MCF 10A (cell line): ENCODE data around the gene DCBLD1. TPM values are rescaled to one million over a fixed set of nuclear protein-coding genes. Genes with fewer than 3 reads are reported as not detected.
"Not testable (repeated sequence)": the region's sequence is repeated elsewhere in the genome, so short reads cannot be mapped to it uniquely, and the experiment has no call there.

Experiments
- BruUV-seq: library from RNA; stranded (reverse); fragments of 400-500 nt; replicated peaks from 2 replicates; lab custom pipeline; 2021; lab: Mats Ljungman, UMichigan
- CTCF ChIA-PET: fragments of 300-600 bp; sonication (Branson Sonifier 250); formaldehyde crosslinking; extraction: SDS; loops from one replicate; lab custom pipeline; 2021; ENCODE audit warnings: antibody characterized with exemption, inconsistent platforms; lab: Yijun Ruan, JAX
- POLR2A ChIA-PET: fragments of 300-600, 350-650 bp; sonication (Branson Sonifier 250); formaldehyde crosslinking; extraction: SDS; loops from one replicate; lab custom pipeline; 2020; ENCODE audit warnings: antibody characterized with exemption, inconsistent platforms; lab: Yijun Ruan, JAX
- DNase-seq: peaks from one replicate; pipeline ENCODE4 v3.0.0-alpha.2; 2018; ENCODE audit not compliant: unreplicated experiment
- H3K27ac Mint-ChIP-seq: one replicate; pipeline ENCODE4 v1.8.0; 2022; ENCODE audit warnings: mild to moderate bottlenecking, low read depth, mixed read lengths; ENCODE audit not compliant: unreplicated experiment
- H3K27me3 Mint-ChIP-seq: one replicate; pipeline ENCODE4 v1.8.0; 2022; ENCODE audit warnings: mixed read lengths; ENCODE audit not compliant: insufficient read depth, unreplicated experiment
- H3K36me3 Mint-ChIP-seq: one replicate; pipeline ENCODE4 v1.8.0; 2022; ENCODE audit warnings: mild to moderate bottlenecking, moderate library complexity, mixed read lengths; ENCODE audit not compliant: insufficient read depth, unreplicated experiment
- H3K4me1 Mint-ChIP-seq: one replicate; pipeline ENCODE4 v1.8.0; 2022; ENCODE audit warnings: mixed read lengths; ENCODE audit not compliant: insufficient read depth, unreplicated experiment
- H3K4me3 Mint-ChIP-seq: one replicate; pipeline ENCODE4 v1.8.0; 2022; ENCODE audit warnings: mild to moderate bottlenecking, moderate library complexity, mixed read lengths; ENCODE audit not compliant: unreplicated experiment
- H3K9me3 Mint-ChIP-seq: one replicate; pipeline ENCODE4 v1.8.0; 2022; ENCODE audit warnings: mixed read lengths; ENCODE audit not compliant: unreplicated experiment
- CTCF ChIP-seq: fragments of 200-600 bp; IDR thresholded peaks from one replicate; pipeline ENCODE4 v1.8.0; 2022; ENCODE audit warnings: antibody characterized with exemption, mild to moderate bottlenecking; ENCODE audit not compliant: unreplicated experiment
- intact Hi-C: fragments of 100-400 bp; cut with micrococcal nuclease; formaldehyde crosslinking; loops from 2 replicates; pipeline ENCODE4 v1.14.1; 2022
- total RNA-seq: library from RNA; stranded (reverse); gene quantifications from 2 replicates; pipeline ENCODE4 v1.2.3, GENCODE V29; 2022

Gene DCBLD1
- total RNA-seq, 1 experiment from 2014 or later: 25.4 TPM

- Mint-ChIP-seq H3K27ac (no peak overlapping the region), H3K4me1 (peaks cover 16% of the 10 kb centered on the region), H3K9me3 (no peaks in the 10 kb centered on the region), H3K4me3 (no peak overlapping the region), H3K36me3 (peaks cover 23% of the 10 kb centered on the region), H3K27me3 (no peaks in the 10 kb centered on the region)
- no peak for DNase-seq
- BruUV-seq: no TSS peak
- no peak for TF ChIP-seq CTCF
- intact Hi-C loops: no loop called here
- ChIA-PET POLR2A (no interaction called here), CTCF (no interaction called here)
Observed at GRCh38 chr6:117513778-117514365, 31.4 kb downstream of the DCBLD1 start.

GRCh38 chr6:117514655-117515054, 32.2 kb downstream of the DCBLD1 start:
- no TSS peak for BruUV-seq
- peaks cover 21% of the 10 kb centered on the region for H3K36me3 Mint-ChIP-seq
- POLR2A ChIA-PET: no interaction called here
- no peak for DNase-seq
- TF ChIP-seq CTCF: no peak
- H3K27me3 Mint-ChIP-seq: no peaks in the 10 kb centered on the region
- H3K9me3 Mint-ChIP-seq: no peaks in the 10 kb centered on the region
- intact Hi-C loops: no loop called here
- CTCF ChIA-PET: interaction anchor here (0.6 kb wide), 2 partner anchors 40 to 111 kb away, joined by 3 read pairs; no protein-coding TSS in a partner anchor
- no peak overlapping the region for H3K4me3 Mint-ChIP-seq
- H3K4me1 Mint-ChIP-seq: peaks cover 13% of the 10 kb centered on the region
- no peak overlapping the region for H3K27ac Mint-ChIP-seq

GRCh38 chr6:117515326-117515725, 32.9 kb downstream of the DCBLD1 start:
- POLR2A ChIA-PET: no interaction called here

GRCh38 chr6:117517995-117518394, 35.5 kb downstream of the DCBLD1 start:
- H3K9me3 Mint-ChIP-seq, H3K27ac Mint-ChIP-seq, H3K4me1 Mint-ChIP-seq, DNase-seq, BruUV-seq, intact Hi-C loops, POLR2A ChIA-PET, H3K27me3 Mint-ChIP-seq, H3K4me3 Mint-ChIP-seq: not testable (repeated sequence)
- CTCF ChIA-PET: interaction anchor here (0.7 kb wide), 1 partner anchor 13 kb away, joined by 3 read pairs; no protein-coding TSS in a partner anchor
- peaks cover 34% of the 10 kb centered on the region for H3K36me3 Mint-ChIP-seq

More at GRCh38 chr6:117515326-117515725, 32.9 kb downstream of the DCBLD1 start:
- Mint-ChIP-seq H3K27me3 (no peaks in the 10 kb centered on the region), H3K36me3 (peaks cover 20% of the 10 kb centered on the region), H3K27ac (no peak overlapping the region), H3K4me1 (peaks cover 7% of the 10 kb centered on the region), H3K4me3 (no peak overlapping the region), H3K9me3 (no peaks in the 10 kb centered on the region)
- no peak for DNase-seq
- intact Hi-C loops: no loop called here
- CTCF ChIA-PET: no interaction called here
- TF ChIP-seq CTCF: no peak
- no TSS peak for BruUV-seq
